ENCODE data around the gene GRK5.
"Not testable (repeated sequence)": the region's sequence is repeated elsewhere in the genome, so short reads cannot be mapped to it uniquely, and the experiment has no call there.

The GRK5 gene

DNA sequence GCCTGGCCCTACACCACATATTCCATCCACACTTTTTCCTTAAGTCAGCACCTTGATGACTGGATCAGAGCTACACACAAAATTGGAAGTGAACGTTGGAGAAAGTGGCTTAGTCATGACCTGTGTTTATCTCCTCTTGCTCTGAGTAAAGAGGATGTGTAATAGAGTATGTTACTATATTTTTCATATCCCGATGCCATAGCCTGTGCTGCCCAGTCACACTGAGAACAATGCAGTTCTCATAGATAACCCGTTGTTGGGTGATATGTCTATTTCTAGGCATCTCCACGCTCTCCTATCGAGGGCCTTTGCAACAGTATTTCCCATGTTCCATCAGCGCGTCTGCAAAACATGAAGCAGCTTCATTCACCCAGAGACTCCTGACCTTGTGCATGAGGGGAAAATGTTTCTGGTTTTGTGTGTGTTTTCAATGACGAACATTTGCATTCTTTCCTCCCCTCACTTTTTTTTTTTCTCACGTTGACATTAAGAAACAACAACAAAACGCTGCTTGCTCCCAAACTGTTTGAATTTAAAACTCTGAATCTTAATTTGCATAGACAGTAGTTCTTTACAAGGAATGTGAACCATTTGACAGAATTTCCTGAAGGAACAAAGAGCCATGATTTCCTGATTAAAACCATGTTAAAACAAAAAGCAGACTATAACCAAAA lies 43.4 kb downstream of the GRK5 start:
- no peak for DNase-seq (ENCODE audit: low read depth in 2 of 2)

DNA sequence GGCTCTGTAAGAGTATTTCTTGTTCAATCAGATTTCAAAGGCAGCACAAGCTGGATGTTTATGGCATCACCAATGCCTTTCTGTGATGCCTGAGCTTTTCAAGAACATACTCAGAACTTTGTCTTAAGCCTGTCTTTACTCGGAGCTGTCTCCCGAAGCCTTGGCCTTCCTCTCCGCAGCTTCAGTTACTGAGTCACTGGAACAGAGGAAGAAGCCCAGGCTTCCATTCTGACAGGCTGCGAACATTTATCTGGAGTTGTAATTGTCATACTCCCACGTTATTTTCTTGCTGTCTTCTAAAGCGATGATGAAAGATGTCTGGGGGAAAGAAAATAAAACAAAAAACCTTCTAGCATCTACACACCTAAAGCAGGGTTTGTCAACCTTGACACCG lies 43.9 kb downstream of the GRK5 start:
- no peak for DNase-seq (ENCODE audit: low read depth in 2 of 2)

DNA sequence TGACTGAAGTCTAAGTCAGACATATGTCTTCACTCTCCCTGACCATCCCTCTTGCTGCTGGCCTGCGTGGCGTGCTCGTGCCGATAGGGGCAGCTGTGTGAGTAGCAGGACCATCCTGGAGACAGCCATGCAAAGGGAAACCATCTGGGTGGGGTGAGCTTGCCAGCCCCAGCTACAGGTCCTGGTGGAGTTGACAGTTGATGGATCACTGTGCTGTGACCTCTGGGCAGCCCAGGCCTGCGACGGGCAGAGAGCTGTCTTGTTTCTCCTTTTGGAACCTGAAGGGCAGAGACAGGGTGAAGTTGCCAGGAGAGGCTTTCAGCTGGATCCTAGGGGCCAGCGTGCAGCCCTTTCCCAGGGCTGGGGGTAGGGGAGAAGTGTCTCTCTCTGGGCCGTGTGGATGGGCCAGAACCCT lies 44.7 kb downstream of the GRK5 start:
- DNase-seq (ENCODE audit: low read depth in 2 of 2), result no peak

DNA sequence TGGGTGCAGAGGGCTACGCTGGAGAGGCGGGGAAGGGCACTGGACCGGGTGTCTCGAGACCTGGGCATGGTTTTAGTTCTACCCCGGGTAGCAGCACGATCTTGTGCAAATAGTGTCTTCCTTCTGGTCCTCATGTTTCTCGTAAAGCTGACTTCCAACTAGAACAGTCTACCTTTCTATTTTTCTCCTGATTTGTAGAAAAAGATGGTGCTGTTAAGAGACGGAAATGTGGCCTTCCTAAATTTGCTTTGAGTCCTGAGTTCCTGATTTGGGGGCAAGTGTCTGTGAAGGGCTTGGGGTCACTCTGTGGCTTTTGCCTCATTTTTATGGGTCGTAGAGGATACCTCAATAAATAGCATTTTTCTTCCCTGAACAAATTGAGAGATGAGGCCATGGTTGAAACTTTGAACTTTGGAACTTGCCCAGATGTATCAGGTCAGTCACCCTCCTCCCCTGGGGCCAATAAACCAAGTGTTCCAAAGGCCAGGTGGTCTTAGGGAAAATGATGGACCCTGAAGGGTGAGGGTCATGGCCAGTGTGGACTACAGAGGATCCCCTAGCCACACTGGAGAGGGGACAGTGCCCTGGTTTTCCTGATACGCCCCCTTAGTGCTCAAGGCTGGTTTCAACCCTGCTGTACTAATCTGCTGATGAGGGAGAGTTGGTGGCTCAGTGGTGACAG lies 45.2 kb downstream of the GRK5 start:
- no peak for DNase-seq (ENCODE audit: low read depth in 2 of 2)

DNA sequence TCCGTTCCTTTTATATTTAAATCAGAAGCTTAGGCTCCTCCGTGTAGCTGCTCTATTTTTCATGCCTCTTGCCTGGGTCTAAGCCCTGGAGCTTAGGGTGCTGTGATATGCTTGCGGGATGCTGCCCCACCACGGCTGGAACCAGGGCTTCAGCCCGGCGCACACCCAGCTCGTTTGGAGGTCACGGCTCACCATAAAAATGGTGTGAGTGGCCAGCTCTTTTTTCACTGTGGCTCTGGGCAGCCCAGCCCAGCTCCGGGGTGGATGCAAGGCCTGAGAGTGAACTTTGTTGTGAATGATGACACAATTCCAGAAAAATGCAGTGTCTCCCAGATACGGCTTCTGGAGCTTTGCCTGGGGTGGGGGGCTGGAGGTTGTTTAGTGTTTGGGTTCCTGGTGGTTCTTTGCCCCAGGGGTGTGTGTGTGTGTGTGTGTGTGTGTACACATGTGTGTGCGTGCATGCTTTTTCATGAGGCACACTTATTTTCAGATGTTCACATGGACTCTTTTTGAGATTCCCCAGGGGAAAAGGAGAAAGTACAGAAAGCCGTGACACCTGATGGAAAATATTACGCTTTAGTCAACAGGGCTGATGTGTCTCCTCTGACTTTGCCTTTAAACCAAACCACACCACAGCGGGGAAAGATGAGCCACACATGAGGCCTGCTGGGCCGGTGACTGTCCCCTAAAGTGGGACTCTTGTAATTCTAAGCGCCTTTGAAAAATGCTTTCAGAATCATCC lies 46.2 kb downstream of the GRK5 start:
- DNase-seq (ENCODE audit: low read depth in 2 of 2), result peak in 1 of 2 donors; percentile 11

DNA sequence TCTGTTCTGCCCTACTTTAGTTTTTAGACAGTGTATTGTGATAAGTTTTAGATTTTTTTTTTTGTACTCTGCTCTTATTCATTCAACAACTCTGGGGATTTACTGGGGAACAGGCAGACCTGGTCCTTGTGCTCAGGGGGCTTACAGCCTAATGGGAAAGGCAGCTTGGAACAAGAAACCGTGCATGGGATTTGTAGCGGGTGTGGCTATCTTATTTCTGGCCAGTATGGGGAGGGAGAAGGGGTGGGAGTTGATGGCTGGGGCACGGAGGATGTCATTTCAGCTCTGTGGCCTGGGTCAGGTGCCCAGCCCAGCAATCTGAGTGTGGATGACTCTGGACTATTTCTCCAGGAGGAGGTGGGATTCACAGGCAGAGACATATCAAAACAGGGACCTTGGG lies 47.0 kb downstream of the GRK5 start:
- no peak for DNase-seq (ENCODE audit: low read depth in 2 of 2)

DNA sequence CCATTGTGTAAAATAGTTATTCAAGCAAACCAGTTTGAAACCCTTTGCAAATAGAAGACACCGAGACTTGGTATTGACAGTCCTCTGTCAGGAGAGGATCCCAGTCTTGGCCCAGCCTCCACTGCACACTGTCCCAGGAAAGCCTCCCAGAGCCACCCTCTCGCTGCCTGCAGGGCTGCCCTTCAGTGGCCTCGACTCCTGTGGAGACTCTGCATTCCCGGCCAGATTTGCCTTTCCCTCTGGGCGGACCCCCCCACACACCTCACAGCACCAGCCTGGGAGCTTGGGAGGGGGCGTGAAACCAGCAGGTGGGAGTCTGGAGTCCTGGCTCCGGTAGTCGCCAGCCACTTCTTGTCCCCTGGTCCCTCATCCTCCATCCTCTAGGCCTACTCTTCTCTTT lies 48.7 kb downstream of the GRK5 start:
- DNase-seq (ENCODE audit: low read depth in 2 of 2), result no peak

DNA sequence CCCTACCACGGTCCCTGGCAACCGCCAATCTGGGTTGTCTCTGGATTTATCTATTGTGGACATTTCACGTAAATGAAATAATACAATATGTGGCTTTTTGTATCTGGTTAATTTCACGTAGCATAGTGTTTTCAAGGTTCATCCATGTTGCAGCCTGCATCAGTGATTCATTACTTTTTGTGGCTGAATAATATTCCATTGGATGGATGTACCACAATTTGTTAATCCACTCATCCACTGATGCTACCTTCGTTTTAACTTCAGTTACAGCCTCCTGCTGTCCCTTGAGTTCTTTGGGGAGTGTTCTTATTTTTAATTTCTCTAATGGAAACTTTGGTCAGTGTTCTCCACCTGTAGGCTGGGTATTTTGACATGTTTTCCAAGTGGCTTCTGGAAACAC lies 49.5 kb downstream of the GRK5 start:
- DNase-seq (ENCODE audit: low read depth in 2 of 2), result no peak

DNA sequence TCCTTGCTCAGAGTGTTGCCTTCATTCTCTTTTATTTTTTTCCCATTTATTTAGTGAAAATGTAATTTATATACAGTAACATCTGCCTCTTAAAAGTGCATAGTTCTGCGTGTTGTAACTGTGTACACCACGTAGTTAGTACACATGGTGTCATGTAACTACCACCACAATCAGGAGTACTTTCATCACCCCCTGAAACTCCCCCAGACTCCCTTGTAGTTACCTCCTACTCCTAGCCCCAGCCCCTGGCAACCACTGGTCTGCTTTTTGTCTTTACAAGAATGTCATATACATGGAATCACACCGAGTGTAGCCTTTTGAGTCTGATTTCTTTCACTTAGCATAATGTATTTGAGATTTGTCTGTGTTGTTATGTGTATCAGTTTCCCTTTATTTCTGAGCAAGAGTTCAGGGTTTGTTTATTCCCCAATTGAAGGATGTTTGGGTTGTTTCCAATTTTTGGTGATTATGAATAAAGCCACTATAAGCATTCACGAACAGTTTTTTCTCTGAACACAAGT lies 50.6 kb downstream of the GRK5 start:
- DNase-seq (ENCODE audit: low read depth in 2 of 2), result no peak

DNA sequence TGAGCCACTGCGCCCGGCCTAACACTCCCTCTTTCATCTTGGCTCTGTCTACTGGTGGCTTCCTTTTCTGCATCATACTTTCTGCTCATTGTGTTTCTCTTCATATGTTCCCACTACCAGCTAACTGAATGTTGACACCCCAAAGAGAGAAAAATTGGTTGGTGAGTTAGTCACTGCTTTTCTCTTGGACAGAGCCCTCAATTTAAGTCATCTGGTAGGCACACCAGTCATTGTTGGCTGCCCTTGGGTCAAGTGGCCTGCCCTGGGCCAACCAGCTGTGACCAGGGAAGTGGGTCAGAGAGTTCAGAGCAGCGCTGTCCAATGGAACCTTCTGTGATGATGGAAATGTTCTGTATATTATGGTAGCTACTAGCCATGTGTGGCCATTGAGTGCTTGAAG lies 52.0 kb downstream of the GRK5 start:
- no peak for DNase-seq (ENCODE audit: low read depth in 2 of 2)

DNA sequence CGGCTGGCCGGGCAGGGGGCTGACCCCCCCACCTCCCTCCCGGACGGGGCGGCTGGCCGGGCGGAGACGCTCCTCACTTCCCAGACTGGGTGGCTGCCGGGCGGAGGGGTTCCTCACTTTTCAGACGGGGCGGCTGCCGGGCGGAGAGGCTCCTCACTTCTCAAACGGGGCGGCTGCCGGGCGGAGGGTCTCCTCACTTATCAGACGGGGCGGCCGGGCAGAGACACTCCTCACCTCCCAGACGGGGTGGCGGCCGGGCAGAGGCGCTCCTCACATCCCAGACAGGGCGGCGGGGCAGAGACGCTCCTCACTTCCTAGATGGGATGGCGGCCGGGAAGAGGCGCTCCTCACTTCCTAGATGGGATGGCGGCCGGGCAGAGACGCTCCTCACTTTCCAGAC lies 53.6 kb downstream of the GRK5 start:
- DNase-seq (ENCODE audit: low read depth in 2 of 2), result not testable (repeated sequence)

DNA sequence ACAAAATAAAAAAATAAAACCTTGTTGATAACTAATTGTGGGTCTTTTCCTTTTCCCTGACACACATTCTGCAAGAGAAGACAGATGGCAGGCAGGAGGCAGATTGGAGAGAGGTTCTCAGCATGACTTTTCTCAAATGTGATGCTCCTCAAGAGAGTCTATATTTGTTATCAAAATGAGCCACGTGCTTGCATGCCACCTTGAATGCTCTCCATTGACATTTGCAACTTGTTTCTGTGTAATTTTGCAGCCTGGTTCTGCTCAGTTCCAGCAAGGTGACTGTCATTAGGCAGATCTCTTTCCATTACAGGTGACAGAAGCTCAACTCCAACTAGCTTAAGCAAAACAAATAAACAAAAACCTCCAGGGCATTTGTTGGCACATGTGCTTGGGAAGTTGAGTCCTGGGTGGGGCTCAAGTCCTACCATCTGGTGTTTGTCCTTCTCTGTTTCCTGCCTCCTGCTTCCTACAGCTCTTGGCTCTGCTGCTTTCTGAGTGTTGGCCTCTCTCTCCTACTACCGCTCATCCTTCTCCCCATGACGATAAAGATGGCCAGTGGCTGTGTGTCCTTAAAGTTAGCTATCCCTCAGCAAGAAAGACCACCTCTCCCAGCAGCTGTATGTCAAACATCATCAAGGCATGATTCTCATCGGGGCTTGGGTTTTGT lies 56.7 kb downstream of the GRK5 start:
- DNase-seq (ENCODE audit: low read depth in 2 of 2), result no peak

DNA sequence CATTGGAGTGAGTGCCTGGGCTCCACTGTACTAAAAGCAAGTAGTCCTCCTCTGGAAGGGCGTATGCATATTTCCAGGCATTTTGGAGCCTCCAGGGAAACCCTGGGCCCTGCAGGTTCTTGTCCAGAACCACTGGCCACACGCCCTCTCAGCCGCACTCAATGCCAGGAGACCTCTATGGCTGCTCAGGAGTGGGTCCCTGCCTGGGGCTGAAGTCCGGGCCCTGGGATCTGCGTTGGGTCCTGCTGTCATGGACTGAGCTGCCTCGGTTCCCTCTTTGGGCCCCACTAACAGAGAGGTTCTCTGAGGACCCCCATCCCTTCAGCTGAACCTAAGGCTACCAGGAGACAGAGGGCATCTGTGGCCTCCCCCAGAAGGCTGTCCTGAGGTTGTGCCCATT lies 58.3 kb downstream of the GRK5 start:
- DNase-seq (ENCODE audit: low read depth in 2 of 2), result no peak

DNA sequence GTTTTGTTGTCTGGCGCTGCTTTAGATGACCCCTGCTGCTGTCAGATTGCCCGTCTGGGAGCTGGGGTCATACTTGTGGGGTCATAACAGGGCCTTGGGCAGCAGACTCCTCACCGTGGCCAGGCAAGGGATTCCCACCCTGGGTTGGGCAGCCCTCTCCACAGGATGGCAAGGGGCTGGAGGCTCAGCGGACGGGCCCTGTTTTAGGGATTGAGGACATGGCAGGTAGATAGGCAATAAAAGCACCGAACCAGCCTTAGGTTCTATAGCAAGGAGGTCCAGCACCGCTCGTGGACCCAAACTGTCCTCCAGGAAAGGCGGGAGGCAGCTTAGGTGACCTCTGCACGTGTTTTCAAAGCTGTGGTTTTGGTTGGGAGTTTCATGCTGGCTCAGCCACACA lies 60.0 kb downstream of the GRK5 start:
- DNase-seq (ENCODE audit: low read depth in 2 of 2), result no peak

DNA sequence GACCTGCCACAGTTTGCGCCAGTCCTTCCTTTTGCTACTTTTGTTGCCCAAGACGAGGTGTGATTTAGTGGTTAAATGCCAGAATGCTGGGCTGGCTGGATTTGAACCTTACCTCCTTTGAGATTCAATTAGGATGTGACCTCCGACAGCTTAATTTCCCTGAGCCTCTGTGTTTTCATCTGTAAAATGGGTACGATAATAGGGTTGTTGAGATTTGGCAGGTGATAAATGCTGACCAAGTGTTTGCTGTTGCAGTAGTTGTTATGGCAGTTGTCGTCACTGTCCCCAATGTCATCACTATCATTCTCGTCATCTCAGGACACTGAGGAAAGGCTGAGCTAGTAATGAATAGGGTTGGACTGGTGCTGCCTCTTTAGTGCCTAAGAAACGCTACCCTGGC lies 61.1 kb downstream of the GRK5 start:
- DNase-seq (ENCODE audit: low read depth in 2 of 2), result no peak

DNA sequence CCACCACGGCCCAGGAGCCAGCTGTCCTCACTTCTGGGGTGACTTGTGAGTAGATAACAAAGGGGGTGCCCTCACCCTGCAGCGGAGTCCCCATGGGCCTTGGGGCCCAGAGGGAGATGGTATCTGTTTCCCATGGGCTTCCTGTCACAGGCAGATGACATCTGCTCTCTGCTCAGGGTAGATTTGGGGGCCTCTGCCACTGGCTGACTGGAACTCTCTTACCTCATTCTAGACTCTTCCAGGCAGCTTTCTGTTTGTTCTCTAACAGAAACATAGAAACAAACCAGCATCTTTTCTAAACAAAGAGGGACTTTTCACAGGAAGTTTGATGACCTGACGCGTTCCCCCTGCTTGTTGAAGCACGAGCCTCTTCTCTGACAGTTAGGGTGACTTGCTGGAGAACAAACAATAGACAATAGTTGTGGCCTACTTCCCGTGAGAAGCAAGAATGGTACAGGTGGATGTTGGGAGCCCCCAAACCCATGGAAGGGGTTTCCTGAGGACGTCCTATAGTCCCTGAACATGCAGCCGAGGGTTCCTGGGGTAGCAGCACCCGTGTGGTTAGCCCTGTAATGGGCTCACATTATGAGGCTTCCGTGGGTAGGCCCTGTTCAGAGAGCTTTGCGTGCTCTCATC lies 61.6 kb downstream of the GRK5 start:
- DNase-seq (ENCODE audit: low read depth in 2 of 2), result peak in 1 of 2 donors; percentile 34

DNA sequence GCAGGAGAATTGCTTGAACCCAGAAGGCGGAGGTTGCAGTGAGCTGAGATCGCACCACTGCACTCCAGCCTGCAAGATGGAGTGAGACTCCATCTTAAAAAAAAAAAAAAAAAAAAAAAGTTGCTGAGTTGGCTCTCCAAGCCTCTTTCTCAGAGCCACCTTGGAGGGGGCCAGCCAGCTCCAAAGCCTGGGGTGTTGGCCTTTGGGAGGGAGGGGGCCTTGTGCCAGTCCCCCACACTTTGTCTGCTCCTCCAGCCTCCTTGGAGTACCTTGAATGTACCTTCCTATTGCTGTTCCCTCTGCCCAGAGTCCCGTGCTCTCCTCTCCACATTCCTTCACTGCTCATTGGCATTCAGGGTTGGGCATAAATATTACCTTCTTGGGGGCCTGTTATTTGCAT lies 62.4 kb downstream of the GRK5 start:
- no peak for DNase-seq (ENCODE audit: low read depth in 2 of 2)

DNA sequence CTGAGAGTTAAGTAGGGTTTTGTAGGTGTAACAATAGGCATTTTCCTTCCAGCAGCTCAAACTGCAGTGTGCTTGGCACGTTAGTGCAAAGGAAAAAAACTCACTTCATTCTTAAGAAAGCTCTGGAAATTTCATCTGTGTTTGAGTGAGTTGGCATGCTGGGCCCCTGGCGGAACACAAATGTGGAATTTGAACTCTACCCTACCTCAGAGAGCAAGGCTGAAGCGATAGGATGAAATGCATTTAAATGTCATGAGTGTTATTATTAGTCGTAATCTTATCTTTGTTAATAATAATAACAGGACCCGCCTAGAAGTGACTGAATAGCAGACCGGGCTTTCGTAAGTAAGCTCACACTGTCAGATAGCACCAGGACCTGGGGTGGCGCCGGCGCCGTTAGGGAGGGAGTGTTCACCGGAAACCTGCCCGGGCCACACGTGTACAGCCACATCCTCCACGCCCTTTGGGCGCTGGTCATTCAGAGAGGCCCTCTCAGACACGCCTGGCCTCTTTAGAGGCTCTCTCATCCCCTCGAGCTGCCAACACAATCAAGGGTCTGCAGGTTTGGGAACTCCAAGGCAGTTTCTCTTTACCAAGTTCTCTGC lies 63.5 kb downstream of the GRK5 start:
- DNase-seq (ENCODE audit: low read depth in 2 of 2), result peak in 1 of 2 donors; percentile 29

DNA sequence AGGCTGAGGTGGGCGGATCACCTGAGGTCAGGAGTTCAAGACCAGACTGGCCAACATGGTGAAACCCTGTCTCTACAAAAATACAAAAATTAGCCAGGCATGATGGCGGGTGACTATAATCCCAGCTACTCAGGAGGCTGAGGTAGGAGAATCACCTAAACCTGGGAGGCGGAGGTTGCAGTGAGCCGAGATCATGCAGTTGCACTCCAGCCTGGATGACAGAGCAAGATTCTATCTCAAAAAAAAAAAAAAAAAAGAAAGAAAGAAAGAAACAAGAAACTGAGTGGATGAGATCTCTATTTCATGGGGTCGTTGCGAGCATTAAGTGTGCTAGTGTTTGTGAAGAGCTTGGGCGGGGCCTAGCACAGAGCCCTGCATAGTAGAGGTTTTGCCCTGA lies 65.0 kb downstream of the GRK5 start:
- DNase-seq (ENCODE audit: low read depth in 2 of 2), result not testable (repeated sequence)

DNA sequence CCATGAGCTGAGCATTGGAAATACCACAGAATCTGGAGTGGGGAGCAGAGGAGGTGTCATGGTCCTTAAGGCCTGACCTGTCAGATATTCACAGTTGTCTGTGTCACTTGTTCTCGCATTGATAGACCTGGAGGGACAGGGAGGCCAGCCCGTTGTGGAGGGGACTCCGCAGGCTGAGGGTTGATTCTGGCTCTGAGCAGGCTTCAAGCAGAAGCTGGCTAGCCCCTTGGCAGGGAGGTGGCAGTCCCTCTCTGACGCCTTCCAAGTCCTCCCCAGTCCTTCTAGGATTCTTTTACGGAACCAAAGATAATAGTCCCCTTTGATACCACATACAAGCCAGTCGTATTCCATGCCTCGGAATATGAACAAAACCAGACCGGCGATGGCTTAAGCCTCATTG lies 65.4 kb downstream of the GRK5 start:
- no peak for DNase-seq (ENCODE audit: low read depth in 2 of 2)

DNA sequence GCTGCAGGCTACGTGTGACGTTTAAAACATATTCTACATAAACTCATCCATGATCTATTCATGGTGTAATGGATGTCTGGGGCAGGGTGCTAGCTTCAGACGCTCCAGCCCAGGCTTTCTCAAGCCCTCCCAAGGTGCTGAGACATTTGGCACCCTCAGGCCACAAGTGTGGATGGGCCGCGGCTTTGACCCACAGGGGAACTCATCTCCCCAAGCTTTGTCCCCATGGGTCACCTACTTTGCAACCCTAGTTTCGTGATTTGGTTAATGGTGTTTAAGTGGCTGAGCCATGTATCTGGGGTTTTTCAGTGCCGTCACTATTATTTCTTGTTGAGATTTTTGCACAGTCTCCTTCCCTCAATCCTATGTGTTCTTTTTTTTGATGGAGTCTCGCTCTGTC lies 66.0 kb downstream of the GRK5 start:
- DNase-seq (ENCODE audit: low read depth in 2 of 2), result no peak
